8988T (cell line): ENCODE data around the gene LONP1.

Experiments
- DNase-seq: peaks from one replicate; pipeline ENCODE4 v3.0.0; 2011

LONP1 gene

GRCh38 chr19:5646703-5647102, 73.2 kb downstream of the LONP1 start:
- no peak for DNase-seq

- no peak for DNase-seq
Measured at GRCh38 chr19:5645409-5645808, 74.5 kb downstream of the LONP1 start.

- no peak for DNase-seq
Measured at GRCh38 chr19:5644037-5644436, 75.9 kb downstream of the LONP1 start.

DNA sequence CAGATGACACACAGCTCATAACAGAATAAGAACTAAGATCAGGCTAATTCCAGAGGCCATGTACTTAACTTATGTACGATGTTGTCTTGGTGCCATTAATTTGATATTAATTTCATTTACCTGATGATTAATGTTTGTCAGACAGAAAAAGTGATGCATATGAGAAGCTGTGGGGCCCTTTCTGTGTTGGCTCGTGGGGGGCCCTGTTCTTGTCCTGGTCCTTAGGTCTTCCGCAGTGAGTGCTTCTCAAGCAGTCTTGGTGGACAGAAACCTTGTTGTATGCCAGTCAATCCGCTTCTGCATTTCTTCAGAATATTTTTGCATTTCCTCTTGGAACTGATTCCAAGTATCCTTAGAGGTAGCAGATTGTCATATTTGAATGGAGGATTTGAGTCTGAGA, 76.9 kb downstream of the LONP1 start:
- DNase-seq: no peak

GRCh38 chr19:5642204-5642603, 77.7 kb downstream of the LONP1 start:
- DNase-seq: no peak
